ENCODE data around the gene AGRP. TPM values are rescaled to one million over a fixed set of nuclear protein-coding genes. Genes with fewer than 3 reads are reported as not detected.
A peak's percentile ranks its signal among the peaks of the same experiment; 100 is the strongest.

Gene AGRP
- total RNA-seq, 4 donors from 2014 or later, result not detected

- Histone ChIP-seq H3K27me3 (no peaks in the 10 kb centered on the region), H3K27ac (peak overlapping the region in 3 of 4 donors; percentile 11 to 90 (median 51)), H3K9me3 (no peaks in the 10 kb centered on the region), H3K4me3 (no peak overlapping the region), H3K4me1 (peaks cover 25 to 35% (median 28%) of the 10 kb centered on the region in 4 donors), H3K36me3 (peaks cover 0 to 22% (median 2%) of the 10 kb centered on the region in 4 donors)
- no peak for TF ChIP-seq POLR2A (IDR thresholded peaks at IDR 0.05)
- peak in 2 of 3 donors; percentile 2 to 7 for TF ChIP-seq POLR2AphosphoS5 (IDR thresholded peaks at IDR 0.05)
- WGBS, 2 donors (ENCODE audit: low coverage in 1 of 2), result 93% methylated on average over 12 to 20 of the region's 20 CpGs
- intact Hi-C loops (cut with DNase I; ENCODE audit: low total_unique reads) (no loop called here), in situ Hi-C loops (cut with MboI; ENCODE audit: low pct_ligation_motif_present in 1 of 4, low pct_unique_long_range_greater_than_20kb in 1 of 4, low sequenced_read_pairs in 3 of 4) (no loop called here)
- DNase-seq, result no peak
Measured at GRCh38 chr16:67438098-67438791, 45.1 kb downstream of the AGRP start.

DNA sequence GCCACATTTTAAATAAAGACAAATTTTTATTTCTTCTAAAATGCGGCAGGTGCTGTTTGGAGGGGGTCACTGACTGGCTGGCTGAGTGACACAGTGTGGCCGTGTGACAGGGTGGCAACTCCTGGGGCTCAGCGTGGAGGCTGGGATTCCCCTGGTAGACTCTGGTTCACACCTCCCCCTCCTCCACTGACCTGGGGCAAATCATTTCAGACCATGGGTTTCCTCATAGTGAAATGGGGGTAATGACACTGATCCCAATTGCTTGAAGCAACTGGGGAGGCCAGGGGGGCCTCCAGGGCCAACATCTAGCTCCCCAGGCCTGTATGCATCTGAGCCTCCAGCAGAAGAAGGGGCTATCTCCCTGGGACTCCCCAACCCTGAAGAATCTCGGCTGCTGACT is 45.8 kb downstream of the AGRP start:
- in situ Hi-C loops (cut with MboI; ENCODE audit: low pct_ligation_motif_present in 1 of 4, low pct_unique_long_range_greater_than_20kb in 1 of 4, low sequenced_read_pairs in 3 of 4) (no loop called here), intact Hi-C loops (cut with DNase I; ENCODE audit: low total_unique reads) (no loop called here)

DNA sequence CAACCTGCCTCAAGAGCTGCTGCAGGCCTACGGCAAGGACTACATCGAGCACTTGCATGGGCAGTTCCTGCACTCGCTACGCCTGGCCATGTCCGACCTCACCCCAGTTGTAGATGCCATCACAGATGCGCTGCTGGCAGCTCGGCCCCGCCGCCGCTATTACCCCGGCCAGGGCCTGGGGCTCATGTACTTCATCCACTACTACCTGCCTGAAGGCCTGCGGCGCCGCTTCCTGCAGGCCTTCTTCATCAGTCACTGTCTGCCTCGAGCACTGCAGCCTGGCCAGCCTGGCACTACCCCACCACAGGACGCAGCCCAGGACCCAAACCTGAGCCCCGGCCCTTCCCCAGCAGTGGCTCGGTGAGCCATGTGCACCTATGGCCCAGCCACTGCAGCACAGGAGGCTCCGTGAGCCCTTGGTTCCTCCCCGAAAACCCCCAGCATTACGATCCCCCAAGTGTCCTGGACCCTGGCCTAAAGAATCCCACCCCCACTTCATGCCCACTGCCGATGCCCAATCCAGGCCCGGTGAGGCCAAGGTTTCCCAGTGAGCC is 46.6 kb downstream of the AGRP start:
- no peak for DNase-seq
- Histone ChIP-seq H3K27ac (peak overlapping the region in 1 of 4 donors; percentile 3), H3K9me3 (no peaks in the 10 kb centered on the region), H3K27me3 (no peaks in the 10 kb centered on the region), H3K4me3 (no peak overlapping the region), H3K4me1 (peaks cover 14 to 26% (median 19%) of the 10 kb centered on the region in 4 donors), H3K36me3 (peaks cover 0 to 22% (median 2%) of the 10 kb centered on the region in 4 donors)
- intact Hi-C loops (cut with DNase I; ENCODE audit: low total_unique reads), result no loop called here
- in situ Hi-C loops (cut with MboI; ENCODE audit: low pct_ligation_motif_present in 1 of 4, low pct_unique_long_range_greater_than_20kb in 1 of 4, low sequenced_read_pairs in 3 of 4), result no loop called here
- TF ChIP-seq POLR2A (IDR thresholded peaks at IDR 0.05) (peak; percentile 19), POLR2AphosphoS5 (IDR thresholded peaks at IDR 0.05) (peak in 2 of 3 donors; percentile 21 to 30), EP300 (IDR thresholded peaks at IDR 0.05; ENCODE audit: low read depth) (no peak)
- TF ChIP-seq, protein P1, sequence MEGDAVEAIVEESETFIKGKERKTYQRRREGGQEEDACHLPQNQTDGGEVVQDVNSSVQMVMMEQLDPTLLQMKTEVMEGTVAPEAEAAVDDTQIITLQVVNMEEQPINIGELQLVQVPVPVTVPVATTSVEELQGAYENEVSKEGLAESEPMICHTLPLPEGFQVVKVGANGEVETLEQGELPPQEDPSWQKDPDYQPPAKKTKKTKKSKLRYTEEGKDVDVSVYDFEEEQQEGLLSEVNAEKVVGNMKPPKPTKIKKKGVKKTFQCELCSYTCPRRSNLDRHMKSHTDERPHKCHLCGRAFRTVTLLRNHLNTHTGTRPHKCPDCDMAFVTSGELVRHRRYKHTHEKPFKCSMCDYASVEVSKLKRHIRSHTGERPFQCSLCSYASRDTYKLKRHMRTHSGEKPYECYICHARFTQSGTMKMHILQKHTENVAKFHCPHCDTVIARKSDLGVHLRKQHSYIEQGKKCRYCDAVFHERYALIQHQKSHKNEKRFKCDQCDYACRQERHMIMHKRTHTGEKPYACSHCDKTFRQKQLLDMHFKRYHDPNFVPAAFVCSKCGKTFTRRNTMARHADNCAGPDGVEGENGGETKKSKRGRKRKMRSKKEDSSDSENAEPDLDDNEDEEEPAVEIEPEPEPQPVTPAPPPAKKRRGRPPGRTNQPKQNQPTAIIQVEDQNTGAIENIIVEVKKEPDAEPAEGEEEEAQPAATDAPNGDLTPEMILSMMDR (IDR thresholded peaks at IDR 0.05), result no peak
- 95% methylated on average over 23 of the region's 23 CpGs; no CpG with 5 or more reads in 1 of the 2 donors for WGBS, 2 donors (ENCODE audit: low coverage in 1 of 2)

More for the DNA sequence above, 45.8 kb downstream of the AGRP start:
- DNase-seq, result no peak
- Histone ChIP-seq H3K27ac (peak overlapping the region in 3 of 4 donors; percentile 11 to 90 (median 51)), H3K27me3 (no peaks in the 10 kb centered on the region), H3K4me3 (no peak overlapping the region), H3K4me1 (peaks cover 18 to 28% (median 22%) of the 10 kb centered on the region in 4 donors), H3K9me3 (no peaks in the 10 kb centered on the region), H3K36me3 (peaks cover 0 to 22% (median 2%) of the 10 kb centered on the region in 4 donors)
- WGBS, 2 donors (ENCODE audit: low coverage in 1 of 2), result 67% methylated on average over 3 of the region's 4 CpGs; no CpG with 5 or more reads in 1 of the 2 donors
- TF ChIP-seq, protein P1 (IDR thresholded peaks at IDR 0.05), result no peak
- TF ChIP-seq EP300 (IDR thresholded peaks at IDR 0.05; ENCODE audit: low read depth) (no peak), POLR2A (IDR thresholded peaks at IDR 0.05) (no peak), POLR2AphosphoS5 (IDR thresholded peaks at IDR 0.05) (no peak)

- H3K27ac ChIP-seq, result peak overlapping the region; percentile 6 to 91 (median 67)
- no peaks in the 10 kb centered on the region for H3K27me3 ChIP-seq
- TF ChIP-seq POLR2AphosphoS5 (IDR thresholded peaks at IDR 0.05) (peak in 1 of 3 donors; percentile 61), POLR2A (IDR thresholded peaks at IDR 0.05) (peak; percentile 23), EP300 (IDR thresholded peaks at IDR 0.05; ENCODE audit: low read depth) (no peak)
- TF ChIP-seq, protein P1 (IDR thresholded peaks at IDR 0.05), result peak in 1 of 5 experiments; percentile 8
- H3K4me3 ChIP-seq, result no peak overlapping the region
- H3K9me3 ChIP-seq, result no peaks in the 10 kb centered on the region
- peaks cover 6 to 22% (median 12%) of the 10 kb centered on the region in 4 donors for H3K4me1 ChIP-seq
- intact Hi-C loops (cut with DNase I; ENCODE audit: low total_unique reads), result no loop called here
- in situ Hi-C loops (cut with MboI; ENCODE audit: low pct_ligation_motif_present in 1 of 4, low pct_unique_long_range_greater_than_20kb in 1 of 4, low sequenced_read_pairs in 3 of 4), result no loop called here
- H3K36me3 ChIP-seq, result peaks cover 0 to 22% (median 2%) of the 10 kb centered on the region in 4 donors
- no peak for DNase-seq
- 94% methylated on average over 16 of the region's 16 CpGs; no CpG with 5 or more reads in 1 of the 2 donors for WGBS, 2 donors (ENCODE audit: low coverage in 1 of 2)
Measured at GRCh38 chr16:67435758-67436164, 47.6 kb downstream of the AGRP start.

Measured in transverse colon (tissue), 4 donors.